GM19193 (cell line): Measurements from ENCODE around the gene NOP9.
A peak's percentile ranks its signal among the peaks of the same experiment; 100 is the strongest.

Source experiments
- POLR2A ChIP-seq: IDR thresholded peaks from 4 replicates; pipeline ENCODE4 v1.6.1; 2011; ENCODE audit not compliant: insufficient read depth, insufficient read length; ENCODE audit errors: extremely low read depth

Gene NOP9

GRCh38 chr14:24299255-24300191 is at the start of gene NOP9, which contains the start of gene DHRS1:
NOP9 (plus strand) TSS chr14:24299850; CDS start chr14:24299955, 105 bp downstream.
DHRS1 (minus strand) TSS chr14:24299780; CDS start chr14:24299106, 674 bp downstream.
- peak; percentile 74 for TF ChIP-seq POLR2A

GRCh38 chr14:24250354-24250753 is 49.3 kb upstream of the NOP9 start:
- no peak for TF ChIP-seq POLR2A

- TF ChIP-seq POLR2A: no peak
Measured at GRCh38 chr14:24251880-24252288, 47.8 kb upstream of the NOP9 start.

GRCh38 chr14:24252289-24253124 is 47.1 kb upstream of the NOP9 start:
- no peak for TF ChIP-seq POLR2A

- TF ChIP-seq POLR2A: no peak
Measured at GRCh38 chr14:24253936-24254335, 45.7 kb upstream of the NOP9 start.

- no peak for TF ChIP-seq POLR2A
Measured at GRCh38 chr14:24254630-24255392, 44.8 kb upstream of the NOP9 start.

- no peak for TF ChIP-seq POLR2A
Measured at GRCh38 chr14:24255438-24255837, 44.2 kb upstream of the NOP9 start.

GRCh38 chr14:24255931-24256711 is 43.5 kb upstream of the NOP9 start:
- TF ChIP-seq POLR2A: no peak

- no peak for TF ChIP-seq POLR2A
Measured at GRCh38 chr14:24256960-24257359, 42.7 kb upstream of the NOP9 start.

- no peak for TF ChIP-seq POLR2A
Measured at GRCh38 chr14:24258119-24258518, 41.5 kb upstream of the NOP9 start.

- no peak for TF ChIP-seq POLR2A
Measured at GRCh38 chr14:24258548-24259265, 40.9 kb upstream of the NOP9 start.

- no peak for TF ChIP-seq POLR2A
Measured at GRCh38 chr14:24259282-24260025, 40.2 kb upstream of the NOP9 start.
